Medulla oblongata (tissue), 1 donor: ENCODE measurements around the gene TNFRSF18.
"Not testable (repeated sequence)": the region's sequence is repeated elsewhere in the genome, so short reads cannot be mapped to it uniquely, and the experiment has no call there.

Experiments
- DNase-seq: peaks from one replicate; pipeline ENCODE4 v3.0.0-alpha.2; 2015; ENCODE audit errors: extremely low spot score

Gene TNFRSF18

DNA sequence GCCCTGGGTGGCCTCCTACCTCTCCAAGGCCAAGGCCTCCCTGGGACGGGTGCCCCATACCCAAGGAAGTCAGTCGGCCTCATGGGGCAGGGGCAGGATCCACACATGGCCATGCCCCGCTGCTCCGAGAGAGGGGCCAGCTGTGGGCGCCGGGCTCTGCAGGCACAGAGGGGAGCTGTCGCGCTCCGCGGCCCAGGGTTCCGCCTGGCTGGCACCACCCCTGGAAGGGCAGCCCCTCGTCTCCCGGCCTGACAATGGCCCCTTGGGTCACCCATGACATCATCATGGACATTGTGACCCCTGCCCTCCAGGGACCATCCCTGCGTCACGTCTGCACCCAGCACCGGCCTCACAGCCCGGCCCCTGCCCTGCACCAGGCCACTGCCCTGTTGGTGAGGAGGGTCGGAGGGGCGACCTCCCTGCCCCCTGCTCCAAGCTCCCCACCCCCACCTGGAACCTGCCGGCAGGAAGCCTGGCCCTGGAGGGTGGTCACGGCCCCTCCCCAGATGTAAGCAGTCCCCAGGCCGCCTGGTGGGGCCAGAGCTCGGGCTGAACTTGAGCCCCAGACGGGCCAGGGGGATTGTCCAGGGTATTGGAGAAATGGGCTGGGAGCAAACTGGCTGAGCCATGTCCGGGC is 26.9 kb downstream of the TNFRSF18 start:
- DNase-seq = no peak

DNA sequence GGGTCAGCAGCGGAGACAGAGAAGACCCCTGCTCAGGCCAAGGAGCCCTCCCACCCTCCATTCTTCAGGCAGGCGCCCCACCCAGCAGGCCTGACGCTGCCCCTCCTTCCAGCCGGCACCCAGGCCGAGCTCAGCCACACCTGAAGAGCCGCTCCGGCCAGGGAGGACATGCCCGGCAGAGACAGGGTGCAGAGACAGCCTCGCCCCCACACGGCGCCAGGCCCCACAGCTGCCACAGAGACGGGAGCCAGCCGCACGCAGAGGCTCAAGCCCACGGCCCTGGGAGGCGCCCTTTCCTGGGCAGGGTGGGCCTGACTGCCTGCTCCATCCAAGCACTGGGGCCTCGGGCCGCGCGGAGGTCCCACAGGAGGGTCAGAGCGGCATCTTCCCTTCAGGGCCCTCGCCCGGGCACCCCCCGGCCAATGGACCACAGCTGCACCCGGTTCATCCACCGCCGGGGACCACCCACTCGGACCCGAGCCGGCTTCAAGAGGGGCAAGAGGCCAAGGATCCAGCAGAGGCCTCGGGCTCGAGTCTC is 27.5 kb downstream of the TNFRSF18 start:
- no peak for DNase-seq

- no peak for DNase-seq
Observed at GRCh38 chr1:1177452-1178206, 28.8 kb downstream of the TNFRSF18 start.

DNA sequence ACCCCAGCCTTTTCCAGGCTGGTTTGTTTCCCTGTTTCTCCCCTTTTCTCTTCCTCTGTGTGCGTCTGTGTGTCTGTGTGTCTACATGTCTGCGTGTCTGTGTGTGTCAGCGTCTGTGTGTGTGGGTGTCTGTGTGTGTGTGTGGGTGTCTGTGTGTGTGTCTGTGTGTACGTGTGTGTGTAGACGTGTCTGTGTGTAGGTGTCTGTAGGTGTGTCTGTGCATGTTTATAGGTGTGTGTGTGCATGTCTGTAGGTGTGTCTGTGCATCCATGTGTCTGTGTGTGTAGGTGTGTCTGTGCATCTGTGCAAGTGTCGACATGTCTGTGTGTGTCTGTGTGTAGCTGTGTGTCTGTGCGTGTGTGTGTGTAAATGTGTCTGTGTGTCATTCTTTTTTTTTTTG is 29.5 kb downstream of the TNFRSF18 start:
- DNase-seq = no peak

DNA sequence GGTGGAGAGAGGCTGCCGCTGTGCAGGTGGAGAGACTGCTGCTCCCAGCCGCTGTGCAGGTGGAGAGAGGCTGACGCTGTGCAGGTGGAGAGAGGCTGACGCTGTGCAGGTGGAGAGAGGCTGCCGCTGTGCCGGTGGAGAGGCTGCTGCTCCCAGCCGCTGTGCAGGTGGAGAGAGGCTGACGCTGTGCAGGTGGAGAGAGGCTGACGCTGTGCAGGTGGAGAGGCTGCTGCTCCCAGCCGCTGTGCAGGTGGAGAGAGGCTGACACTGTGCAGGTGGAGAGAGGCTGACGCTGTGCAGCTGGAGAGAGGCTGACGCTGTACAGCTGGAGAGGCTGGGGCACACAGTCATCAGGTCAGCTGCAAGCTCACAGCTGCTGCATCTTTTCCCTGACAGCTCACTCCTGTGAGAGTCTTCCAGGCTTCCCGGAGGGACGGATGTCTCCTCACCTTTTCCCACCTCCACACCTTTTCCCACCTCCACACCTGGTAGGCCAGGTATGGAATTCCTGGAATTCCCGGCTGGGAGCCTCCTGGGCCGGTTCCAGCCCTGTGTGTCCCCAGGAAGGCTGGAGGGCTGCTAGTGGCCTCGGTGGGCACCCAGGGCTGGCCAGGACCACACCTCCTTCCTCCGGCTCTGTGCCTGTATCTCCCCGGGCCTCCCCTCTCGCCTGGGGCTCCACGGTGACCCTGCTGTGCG is 30.2 kb downstream of the TNFRSF18 start:
- not testable (repeated sequence) for DNase-seq

- no peak for DNase-seq
Observed at GRCh38 chr1:1175221-1176062, 30.9 kb downstream of the TNFRSF18 start.

DNA sequence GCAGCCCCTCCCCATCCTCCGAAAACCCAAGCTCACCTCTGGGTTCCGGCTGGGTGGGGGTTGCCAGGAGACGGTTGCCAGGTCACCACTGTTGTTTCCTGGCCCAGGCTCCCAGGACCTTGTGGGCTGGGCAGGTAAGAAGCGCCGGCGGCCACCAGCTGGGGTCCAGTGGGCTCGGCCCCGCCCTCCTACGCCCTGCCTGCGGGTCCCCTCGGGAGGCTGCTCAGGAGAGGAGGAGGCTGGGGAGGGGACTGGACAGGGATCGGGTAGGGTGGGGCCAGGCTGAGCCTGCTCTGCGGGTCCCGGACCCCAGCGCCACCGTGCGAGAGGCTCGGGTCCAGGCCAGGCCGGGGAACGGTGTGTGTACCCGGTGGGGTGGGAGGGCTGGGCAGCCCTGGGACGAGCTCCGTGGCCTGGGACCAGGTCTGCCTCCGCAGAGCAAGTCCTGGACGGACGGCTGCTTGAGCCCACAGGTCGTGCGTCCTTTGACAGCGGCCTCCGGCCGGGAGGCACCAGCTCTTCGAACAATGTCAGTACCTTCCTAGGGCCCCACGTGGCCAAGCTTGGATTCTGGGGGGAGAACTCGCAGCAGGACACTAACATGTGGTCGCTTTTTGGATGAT is 32.5 kb downstream of the TNFRSF18 start, which contains the start of gene TTLL10:
Gene TTLL10 (plus strand): TSS at position 88 of the 623 bp plus-strand sequence. CDS start 5,336 bp downstream, outside the sequence.
- no peak for DNase-seq

DNA sequence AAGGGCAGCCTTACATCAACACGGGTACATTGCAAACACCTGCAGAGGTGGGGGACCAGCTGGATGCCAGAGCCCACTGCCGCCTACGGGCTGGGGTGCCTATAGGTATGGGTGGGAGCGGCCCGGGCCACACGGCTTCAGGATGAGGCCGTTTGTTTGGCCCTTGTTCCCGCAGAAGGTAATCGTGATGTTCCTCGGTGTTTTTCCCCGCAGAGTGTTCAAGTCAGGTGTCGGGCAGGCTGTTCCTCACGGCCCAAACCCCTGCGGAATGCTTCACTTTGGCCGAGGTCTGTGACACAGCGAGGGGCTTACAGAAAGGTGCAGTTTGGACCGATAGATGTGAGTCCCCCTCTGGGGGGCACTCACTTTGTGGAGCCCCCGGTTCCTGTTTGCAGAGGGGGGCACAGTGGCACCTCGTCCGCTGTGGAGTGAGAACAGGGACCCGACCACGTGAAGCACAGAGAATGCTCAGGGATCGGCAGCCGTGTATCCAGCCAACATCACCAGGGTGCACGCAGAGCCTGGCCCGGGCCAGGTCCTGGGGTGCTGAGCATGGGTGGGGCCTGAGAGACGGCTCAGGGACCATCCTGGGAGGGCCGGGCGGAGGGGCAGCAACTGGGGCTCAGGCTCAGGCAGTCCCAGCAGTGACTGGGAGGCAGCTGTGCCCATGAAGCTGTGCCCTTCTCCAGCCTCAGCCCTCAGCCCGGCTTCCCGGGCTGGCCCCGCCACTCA is 33.2 kb downstream of the TNFRSF18 start:
- no peak for DNase-seq

DNA sequence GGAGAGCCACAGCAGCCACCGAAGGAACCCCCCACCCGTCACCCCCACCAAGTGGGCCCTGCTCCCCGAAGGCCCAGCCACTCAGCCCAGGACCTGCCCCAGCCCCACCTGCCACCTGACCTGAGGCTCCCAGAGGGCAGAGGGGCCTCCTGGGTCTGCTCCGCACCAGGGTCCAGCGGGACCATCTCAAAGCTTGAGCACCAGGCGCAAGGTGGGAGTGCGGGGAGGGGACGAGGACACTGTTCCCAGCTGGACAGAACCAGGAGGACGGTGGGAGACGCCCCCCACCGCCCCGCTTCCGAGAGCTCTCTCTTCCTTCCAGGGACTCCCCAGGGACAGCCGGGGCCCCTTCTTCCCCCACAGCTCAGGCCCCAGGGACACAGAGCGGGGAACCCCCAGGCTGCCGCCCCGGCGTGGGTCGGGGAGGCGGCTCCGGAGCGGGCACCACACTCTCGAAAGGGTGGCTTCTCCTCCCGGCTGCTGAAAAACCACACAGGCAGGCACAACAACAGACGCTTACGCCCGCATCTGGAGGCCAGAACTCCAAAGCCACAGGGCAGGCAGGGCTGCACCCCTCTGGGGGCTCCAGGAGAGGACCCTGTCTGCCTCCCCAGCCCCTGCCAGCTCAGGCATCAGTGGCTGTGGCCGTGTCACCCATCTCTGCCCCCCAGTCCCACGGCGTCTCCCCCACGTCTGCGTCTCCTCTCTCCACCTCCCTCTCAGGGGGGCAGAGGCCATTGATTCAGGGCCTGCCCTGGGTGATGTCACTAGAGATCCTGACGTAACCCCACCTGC is 34.6 kb downstream of the TNFRSF18 start:
- no peak for DNase-seq

DNA sequence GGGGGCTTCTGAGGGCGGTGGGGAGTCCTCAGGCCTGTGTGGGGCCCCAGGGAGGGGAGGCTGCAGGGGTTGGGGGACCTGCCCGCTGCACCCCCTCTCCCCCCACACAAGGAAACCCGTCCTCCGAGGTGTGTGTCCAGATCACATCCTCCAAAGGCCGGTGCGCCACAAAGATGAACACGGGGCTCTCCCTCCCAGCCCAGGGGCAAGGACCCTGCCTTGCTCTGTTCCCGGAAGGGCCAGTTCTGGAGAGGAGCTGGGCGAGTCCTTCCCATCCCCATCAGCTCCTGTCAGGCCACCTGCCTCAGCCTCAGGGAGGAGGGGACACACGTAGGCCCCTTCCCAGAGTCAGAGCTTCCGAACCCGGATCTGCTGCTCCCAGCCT is 35.2 kb downstream of the TNFRSF18 start:
- DNase-seq = no peak

DNA sequence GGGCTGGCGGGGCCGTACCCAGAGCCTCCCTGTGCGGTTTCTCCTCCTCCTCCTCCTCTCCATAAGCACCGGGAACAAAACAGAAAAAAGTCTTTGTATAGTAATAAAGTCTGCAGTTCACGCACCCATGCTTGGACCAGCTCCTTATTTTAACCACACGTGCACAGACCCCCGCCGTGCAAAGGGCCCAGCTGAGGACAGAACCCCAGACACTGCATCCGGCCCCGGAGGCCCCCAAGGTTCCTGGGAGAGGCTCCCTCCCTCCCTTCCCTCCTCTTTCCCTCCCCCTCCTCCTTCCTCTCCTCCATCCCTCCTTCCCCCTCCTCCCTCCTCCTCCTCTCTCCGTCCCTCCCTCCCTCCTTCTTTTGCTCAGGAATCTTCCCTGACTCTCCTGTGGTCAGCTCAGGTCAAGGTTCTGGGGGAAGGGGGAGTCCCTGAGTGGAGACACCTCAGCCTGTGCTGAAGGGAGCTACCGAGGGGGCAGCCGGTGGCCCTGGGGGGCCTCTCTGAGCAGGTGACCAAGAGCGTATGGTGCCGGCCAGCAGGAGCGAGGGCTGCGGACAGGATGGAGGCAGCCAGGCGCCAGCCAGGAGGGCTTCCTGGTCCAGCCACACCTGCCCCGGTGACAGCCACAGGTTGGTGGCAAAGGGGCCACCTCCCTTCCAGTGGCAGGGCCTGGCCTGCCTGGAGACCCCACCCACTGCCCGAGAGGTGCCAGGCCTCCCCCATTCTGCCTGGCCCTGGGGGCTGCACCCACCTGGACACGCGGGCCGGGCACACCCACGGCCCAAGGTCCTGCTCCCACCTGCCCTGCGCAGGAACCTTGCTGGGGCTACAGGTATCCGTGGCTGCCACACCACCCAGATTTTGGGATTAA is 35.9 kb downstream of the TNFRSF18 start:
- no peak for DNase-seq

GRCh38 chr1:1169429-1170214 is 36.8 kb downstream of the TNFRSF18 start:
- DNase-seq = no peak

DNA sequence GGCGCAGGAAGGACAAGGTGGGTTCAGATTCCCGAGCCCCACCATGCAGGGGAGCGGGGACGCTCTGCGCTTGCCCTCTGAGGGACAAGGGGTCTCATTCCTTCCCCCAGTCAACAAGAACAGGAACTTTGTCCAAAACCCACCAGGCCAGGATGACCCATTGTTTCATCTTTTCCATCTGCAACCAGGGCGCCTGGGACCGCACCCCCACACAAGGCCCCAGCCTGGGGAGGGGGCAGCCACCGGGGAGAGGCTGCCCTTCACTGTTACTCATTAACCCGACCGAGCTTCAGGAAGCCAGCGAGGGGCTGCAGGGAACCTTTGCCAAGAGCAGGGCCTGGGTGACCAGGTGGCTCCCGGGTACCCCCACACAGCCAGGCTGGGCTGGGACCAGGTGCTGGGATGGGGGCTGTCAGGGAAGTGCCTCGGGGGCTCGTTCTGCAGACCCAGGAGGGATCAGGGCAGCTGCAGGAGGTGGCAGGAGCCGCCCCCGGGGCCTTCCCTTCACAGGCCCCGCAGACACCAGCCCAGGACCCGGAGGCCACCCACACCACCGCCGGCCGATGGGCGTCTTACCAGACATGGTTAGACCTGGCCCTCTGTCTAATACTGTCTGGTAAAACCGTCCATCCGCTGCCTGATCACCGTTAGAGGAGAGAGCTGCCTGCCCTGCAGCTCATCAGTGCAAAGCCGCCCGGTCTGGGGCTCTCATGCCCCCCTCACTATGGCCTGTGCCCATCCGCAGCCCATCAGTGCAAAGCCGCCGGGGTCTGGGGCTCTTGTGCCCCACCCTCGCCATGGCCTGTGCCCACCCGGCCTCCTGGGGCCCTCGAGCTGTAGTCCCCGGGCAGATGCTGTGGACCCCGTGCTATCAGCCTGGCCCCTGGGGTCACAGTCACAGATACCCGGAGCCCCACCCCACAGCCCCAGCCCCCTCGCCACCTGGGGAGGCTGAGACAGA is 37.7 kb downstream of the TNFRSF18 start:
- no peak for DNase-seq

DNA sequence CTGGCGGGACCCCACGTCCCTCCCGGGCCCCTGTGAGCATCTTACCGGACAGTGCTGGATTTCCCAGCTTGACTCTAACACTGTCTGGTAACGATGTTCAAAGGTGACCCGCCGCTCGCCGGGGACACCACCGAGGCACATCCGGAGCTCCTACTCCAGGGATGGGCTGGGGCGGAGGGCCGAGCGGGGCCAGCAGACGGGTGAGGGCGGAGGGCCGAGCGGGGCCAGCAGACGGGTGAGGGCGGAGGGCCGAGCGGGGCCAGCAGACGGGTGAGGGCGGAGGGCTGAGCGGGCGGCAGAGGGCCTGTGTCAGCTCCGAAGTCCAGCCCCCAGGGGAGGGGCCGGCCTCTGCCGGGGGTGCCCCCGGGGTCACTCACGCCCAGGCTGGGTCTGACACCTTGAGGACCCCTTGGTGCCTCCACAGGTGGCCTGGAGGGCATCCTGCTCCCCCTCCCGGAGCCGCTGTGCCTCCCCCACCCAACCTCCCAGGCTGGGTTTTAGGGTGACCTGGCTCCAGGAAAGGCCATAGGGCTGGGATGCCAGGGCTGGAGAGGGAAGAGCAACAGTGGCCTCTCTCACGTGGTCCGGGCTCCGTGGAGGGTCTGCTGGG is 38.4 kb downstream of the TNFRSF18 start:
- DNase-seq = no peak

GRCh38 chr1:1167398-1167821 is 39.0 kb downstream of the TNFRSF18 start:
- DNase-seq = no peak
